Adrenal gland (tissue), 5 donors: ENCODE data around the gene WDR5B.

ENCODE experiments used
- POLR2A ChIP-seq, 2 donors: fragments of 450-650 bp; IDR thresholded peaks; one replicate each; pipeline ENCODE4 v1.6.1; 2017; ENCODE audit warnings: antibody characterized with exemption in 2 of 2, mild to moderate bottlenecking in 2 of 2, moderate library complexity in 1 of 2
- TF ChIP-seq, protein P1 (sequence below), 6 experiments: fragments of 450-650 bp in 4 of 6; fragments of 200-600 bp in 2 of 6; sonication (generic) in 1 of 6; IDR thresholded peaks; 1 replicate in 5 of 6; 2 replicates in 1 of 6; pipeline versions ENCODE4 v1.5.1 to v1.8.0; 2016 to 2021; ENCODE audit warnings: antibody characterized with exemption in 6 of 6, mild to moderate bottlenecking in 2 of 6, moderate library complexity in 1 of 6
- donor health status: DM: no; HTN: no; CAD: no.

DNA sequence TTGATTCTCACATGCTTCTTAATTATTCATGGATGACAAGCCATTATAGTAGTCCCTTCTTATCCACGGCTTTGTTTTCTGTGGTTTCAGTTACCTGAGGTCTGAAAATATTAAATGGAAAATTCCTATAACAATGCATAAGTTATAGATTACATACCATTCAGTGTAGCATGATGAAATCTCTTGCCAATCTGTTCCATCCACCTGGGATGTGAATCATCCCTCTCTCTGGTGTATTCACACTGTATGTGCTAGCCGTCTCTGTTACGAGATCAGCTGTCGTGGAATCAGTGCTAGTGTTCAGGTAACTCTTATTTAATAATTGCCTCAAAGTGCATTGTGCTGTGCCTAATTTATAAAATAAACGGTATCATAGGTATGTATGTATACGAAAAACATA, 5.2 kb downstream of the WDR5B start:
- TF ChIP-seq, protein P1, sequence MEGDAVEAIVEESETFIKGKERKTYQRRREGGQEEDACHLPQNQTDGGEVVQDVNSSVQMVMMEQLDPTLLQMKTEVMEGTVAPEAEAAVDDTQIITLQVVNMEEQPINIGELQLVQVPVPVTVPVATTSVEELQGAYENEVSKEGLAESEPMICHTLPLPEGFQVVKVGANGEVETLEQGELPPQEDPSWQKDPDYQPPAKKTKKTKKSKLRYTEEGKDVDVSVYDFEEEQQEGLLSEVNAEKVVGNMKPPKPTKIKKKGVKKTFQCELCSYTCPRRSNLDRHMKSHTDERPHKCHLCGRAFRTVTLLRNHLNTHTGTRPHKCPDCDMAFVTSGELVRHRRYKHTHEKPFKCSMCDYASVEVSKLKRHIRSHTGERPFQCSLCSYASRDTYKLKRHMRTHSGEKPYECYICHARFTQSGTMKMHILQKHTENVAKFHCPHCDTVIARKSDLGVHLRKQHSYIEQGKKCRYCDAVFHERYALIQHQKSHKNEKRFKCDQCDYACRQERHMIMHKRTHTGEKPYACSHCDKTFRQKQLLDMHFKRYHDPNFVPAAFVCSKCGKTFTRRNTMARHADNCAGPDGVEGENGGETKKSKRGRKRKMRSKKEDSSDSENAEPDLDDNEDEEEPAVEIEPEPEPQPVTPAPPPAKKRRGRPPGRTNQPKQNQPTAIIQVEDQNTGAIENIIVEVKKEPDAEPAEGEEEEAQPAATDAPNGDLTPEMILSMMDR (IDR thresholded peaks at IDR 0.05): no peak
- TF ChIP-seq POLR2A (IDR thresholded peaks at IDR 0.05): no peak
